GM19099 (cell line): Measurements from ENCODE around the gene LBHD1.

ENCODE experiments used
- POLR2A ChIP-seq: IDR thresholded peaks from 3 replicates; pipeline ENCODE4 v1.6.1; 2011; ENCODE audit warnings: low read depth; ENCODE audit not compliant: insufficient read length; ENCODE audit errors: extremely low read depth

LBHD1 gene

GRCh38 chr11:62705880-62706849, 34.1 kb upstream of the LBHD1 start:
- TF ChIP-seq POLR2A, result peak; percentile 52

GRCh38 chr11:62705413-62705812, 33.3 kb upstream of the LBHD1 start:
- TF ChIP-seq POLR2A, result no peak

- no peak for TF ChIP-seq POLR2A
These were observed 30.2 kb upstream of the LBHD1 start for GRCh38 chr11:62702246-62702645.

GRCh38 chr11:62694455-62695167, 22.5 kb upstream of the LBHD1 start:
- TF ChIP-seq POLR2A, result no peak

- TF ChIP-seq POLR2A, result no peak
These were observed 17.5 kb upstream of the LBHD1 start, which contains the start of gene LRRN4CL for GRCh38 chr11:62689421-62690183. Gene LRRN4CL, minus strand, starts transcription at chr11:62689530. Its CDS starts 1,022 bp downstream, at chr11:62688508.

GRCh38 chr11:62688491-62688890, 16.4 kb upstream of the LBHD1 start:
- TF ChIP-seq POLR2A, result no peak

- no peak for TF ChIP-seq POLR2A
These were observed 15.7 kb upstream of the LBHD1 start for GRCh38 chr11:62687508-62688396.

GRCh38 chr11:62682518-62682917, 10.5 kb upstream of the LBHD1 start:
- TF ChIP-seq POLR2A, result no peak

- no peak for TF ChIP-seq POLR2A
These were observed 8.8 kb upstream of the LBHD1 start for GRCh38 chr11:62680825-62681240.

- peak; percentile 91 for TF ChIP-seq POLR2A
These were observed 7.0 kb upstream of the LBHD1 start, which contains the start of gene UBXN1 for GRCh38 chr11:62678770-62679696. Gene UBXN1, minus strand, starts transcription at chr11:62679073. Its CDS starts 150 bp downstream, at chr11:62678923.

GRCh38 chr11:62678433-62678769, 6.3 kb upstream of the LBHD1 start:
- no peak for TF ChIP-seq POLR2A

GRCh38 chr11:62677714-62678113, 5.6 kb upstream of the LBHD1 start:
- no peak for TF ChIP-seq POLR2A

- TF ChIP-seq POLR2A, result no peak
These were observed 5.1 kb upstream of the LBHD1 start for GRCh38 chr11:62677156-62677555.
